Lower leg skin (tissue), 4 donors: ENCODE results near the gene CFAP97D2. TPM values are rescaled to one million over a fixed set of nuclear protein-coding genes. Genes with fewer than 3 reads are reported as not detected.
"Not testable (repeated sequence)": the region's sequence is repeated elsewhere in the genome, so short reads cannot be mapped to it uniquely, and the experiment has no call there.

ENCODE experiments used
- DNase-seq, 2 donors: peaks; one replicate each; pipeline ENCODE4 v3.0.0-alpha.2; 2019; ENCODE audit warnings: low spot score in 2 of 2
- H3K4me3 ChIP-seq: fragments of 200-600 bp; sonication (generic); 2 replicates; pipeline ENCODE4 v1.5.1; 2017; ENCODE audit warnings: mild to moderate bottlenecking, low read depth; ENCODE audit not compliant: poor library complexity, severe bottlenecking
- POLR2A ChIP-seq, 2 donors: fragments of 450-650 bp; IDR thresholded peaks; one replicate each; pipeline ENCODE4 v1.6.1; 2016 to 2017; ENCODE audit warnings: antibody characterized with exemption in 2 of 2, mild to moderate bottlenecking in 1 of 2, moderate library complexity in 1 of 2
- WGBS, 2 donors: methylation state at CpG; one replicate each; pipeline ENCODE4 v1.1.5; 2018; 5-methylcytosine and 5-hydroxymethylcytosine counted together
- intact Hi-C: fragments of 100-400 bp; cut with DNase I; formaldehyde crosslinking; loops from one replicate; pipeline ENCODE4 v1.15.0; 2023; ENCODE audit warnings: low total_unique reads
- total RNA-seq, 4 donors: library from RNA; depleted of rRNA; stranded (reverse); fragments of >200 nt; gene quantifications; one replicate each; pipeline ENCODE4 v1.1.0, GENCODE V29; 2016
- TF ChIP-seq, protein P1 (sequence below), 3 donors: fragments of 450-650 bp; IDR thresholded peaks; one replicate each; pipeline ENCODE4 v1.5.1; 2016; ENCODE audit warnings: antibody characterized with exemption in 3 of 3, mild to moderate bottlenecking in 3 of 3, moderate library complexity in 2 of 3

Gene CFAP97D2
- total RNA-seq, 4 donors from 2014 or later: not detected

DNA sequence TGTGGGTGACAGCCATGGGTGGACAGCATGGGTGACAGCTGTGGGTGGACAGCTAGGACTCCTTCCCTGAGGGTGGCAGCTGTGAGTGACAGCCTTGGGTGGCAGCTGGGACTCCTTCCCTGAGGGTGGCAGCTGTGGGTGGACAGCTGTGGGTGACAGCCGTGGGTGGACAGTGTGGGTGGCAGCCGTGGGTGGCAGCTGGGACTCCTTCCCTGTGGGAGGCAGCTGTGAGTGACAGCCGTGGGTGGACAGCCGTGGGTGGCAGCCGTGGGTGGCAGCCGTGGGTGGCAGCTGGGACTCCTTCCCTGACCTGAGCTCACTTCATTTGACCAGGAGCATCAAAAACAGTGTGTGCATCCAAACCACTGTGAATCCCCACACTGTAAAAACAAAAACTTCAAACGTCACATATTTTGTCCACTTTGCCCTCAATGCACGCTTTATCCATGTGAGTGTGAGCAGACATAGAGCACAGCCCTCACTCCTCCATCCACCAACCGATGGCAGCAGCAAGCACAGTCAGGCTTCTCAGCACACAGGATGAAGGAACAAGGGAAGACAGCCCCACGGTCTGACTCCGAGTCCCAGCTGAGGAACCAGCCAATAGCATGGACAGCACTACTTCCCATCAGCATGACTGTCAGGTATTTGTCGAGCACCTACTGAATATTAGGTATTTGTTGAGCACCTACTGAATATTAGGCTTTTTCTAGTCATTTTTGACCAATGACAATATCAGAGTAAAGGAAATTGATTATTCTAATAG lies 1.6 kb upstream of the CFAP97D2 start:
- H3K4me3 ChIP-seq: no peak overlapping the region
- no peak for DNase-seq
- intact Hi-C loops: no loop called here
- 65 to 74% methylated on average over 12 of the region's 12 CpGs for WGBS, 2 donors
- TF ChIP-seq, protein P1, sequence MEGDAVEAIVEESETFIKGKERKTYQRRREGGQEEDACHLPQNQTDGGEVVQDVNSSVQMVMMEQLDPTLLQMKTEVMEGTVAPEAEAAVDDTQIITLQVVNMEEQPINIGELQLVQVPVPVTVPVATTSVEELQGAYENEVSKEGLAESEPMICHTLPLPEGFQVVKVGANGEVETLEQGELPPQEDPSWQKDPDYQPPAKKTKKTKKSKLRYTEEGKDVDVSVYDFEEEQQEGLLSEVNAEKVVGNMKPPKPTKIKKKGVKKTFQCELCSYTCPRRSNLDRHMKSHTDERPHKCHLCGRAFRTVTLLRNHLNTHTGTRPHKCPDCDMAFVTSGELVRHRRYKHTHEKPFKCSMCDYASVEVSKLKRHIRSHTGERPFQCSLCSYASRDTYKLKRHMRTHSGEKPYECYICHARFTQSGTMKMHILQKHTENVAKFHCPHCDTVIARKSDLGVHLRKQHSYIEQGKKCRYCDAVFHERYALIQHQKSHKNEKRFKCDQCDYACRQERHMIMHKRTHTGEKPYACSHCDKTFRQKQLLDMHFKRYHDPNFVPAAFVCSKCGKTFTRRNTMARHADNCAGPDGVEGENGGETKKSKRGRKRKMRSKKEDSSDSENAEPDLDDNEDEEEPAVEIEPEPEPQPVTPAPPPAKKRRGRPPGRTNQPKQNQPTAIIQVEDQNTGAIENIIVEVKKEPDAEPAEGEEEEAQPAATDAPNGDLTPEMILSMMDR (IDR thresholded peaks at IDR 0.05): no peak
- no peak for TF ChIP-seq POLR2A (IDR thresholded peaks at IDR 0.05)

DNA sequence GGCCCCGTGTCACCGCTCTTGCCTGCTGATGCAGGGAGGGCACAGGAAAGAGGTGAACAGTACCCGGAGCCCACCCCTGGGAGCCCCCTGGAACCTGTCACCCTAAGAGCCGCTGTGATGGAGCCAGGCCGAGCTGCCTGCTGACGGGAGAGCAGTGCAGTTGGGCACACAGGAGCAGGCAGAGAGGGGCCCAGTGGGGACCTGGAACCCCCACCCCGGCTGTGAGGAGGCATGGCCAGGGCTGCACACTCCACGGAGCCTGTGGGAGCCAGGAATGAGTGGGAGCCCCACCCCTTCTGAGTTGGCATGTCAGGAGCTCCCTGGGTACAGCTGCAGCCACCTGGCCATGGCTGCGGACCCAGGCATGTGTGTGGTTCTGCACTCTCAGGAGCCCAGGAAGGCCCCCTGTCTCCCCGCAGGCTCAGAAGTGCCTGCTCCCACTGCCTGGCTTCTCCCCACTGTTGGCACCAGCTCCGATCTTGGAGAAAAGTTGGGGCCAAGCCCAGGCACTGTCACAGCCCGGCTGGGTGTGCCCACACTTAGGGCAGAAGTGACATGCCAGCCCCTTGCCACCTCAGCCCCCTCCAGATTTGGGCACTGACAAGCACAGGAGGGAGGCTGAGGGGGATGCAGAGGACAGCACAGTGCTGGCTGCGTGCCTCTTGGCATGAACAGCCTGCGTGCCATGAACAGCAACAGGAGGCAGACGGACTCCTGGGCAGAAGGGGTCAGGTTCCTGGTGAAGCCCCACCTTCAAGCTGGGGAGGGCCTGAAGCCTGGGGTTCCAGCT lies 6.3 kb downstream of the CFAP97D2 start:
- DNase-seq: no peak
- 83 to 93% methylated on average over 15 of the region's 15 CpGs for WGBS, 2 donors
- intact Hi-C loops: no loop called here
- TF ChIP-seq, protein P1 (IDR thresholded peaks at IDR 0.05): no peak
- no peak for TF ChIP-seq POLR2A (IDR thresholded peaks at IDR 0.05)
- H3K4me3 ChIP-seq: no peak overlapping the region

- intact Hi-C loops: no loop called here
- no peak for TF ChIP-seq POLR2A (IDR thresholded peaks at IDR 0.05)
- TF ChIP-seq, protein P1 (IDR thresholded peaks at IDR 0.05): no peak
- H3K4me3 ChIP-seq: no peak overlapping the region
- WGBS, 2 donors: 82 to 89% methylated on average over 5 of the region's 5 CpGs
- no peak for DNase-seq
Observed at GRCh38 chr13:114194853-114195252, 15.8 kb downstream of the CFAP97D2 start.

DNA sequence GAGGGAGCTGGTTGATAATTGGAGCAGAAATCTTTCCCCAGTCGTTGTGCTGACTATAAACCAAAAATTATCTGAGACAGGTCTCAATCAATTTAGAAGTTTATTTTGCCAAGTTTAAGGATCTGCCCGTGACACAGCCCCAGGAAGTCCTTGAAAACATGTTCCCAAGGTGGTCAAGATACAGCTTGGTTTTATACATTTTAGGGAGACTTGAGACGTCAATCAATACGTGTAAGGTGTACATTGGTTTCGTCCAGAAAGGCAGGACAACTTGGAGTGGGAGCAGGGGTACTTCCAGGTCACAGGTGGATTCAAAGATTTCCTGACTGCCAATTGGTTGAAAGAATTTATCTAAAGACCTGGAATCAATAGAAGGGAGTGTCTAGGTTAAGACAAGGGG lies 17.6 kb downstream of the CFAP97D2 start:
- 77 to 81% methylated on average over 5 of the region's 5 CpGs for WGBS, 2 donors
- intact Hi-C loops: no loop called here
- DNase-seq: no peak
- H3K4me3 ChIP-seq: no peak overlapping the region
- TF ChIP-seq POLR2A (IDR thresholded peaks at IDR 0.05): no peak
- TF ChIP-seq, protein P1 (IDR thresholded peaks at IDR 0.05): no peak

GRCh38 chr13:114198556-114198955 lies 19.5 kb downstream of the CFAP97D2 start:
- 83 to 96% methylated on average over 9 to 15 of the region's 47 CpGs for WGBS, 2 donors
- H3K4me3 ChIP-seq: no peak overlapping the region
- DNase-seq: no peak
- TF ChIP-seq, protein P1 (IDR thresholded peaks at IDR 0.05): no peak
- no peak for TF ChIP-seq POLR2A (IDR thresholded peaks at IDR 0.05)
- intact Hi-C loops: no loop called here

DNA sequence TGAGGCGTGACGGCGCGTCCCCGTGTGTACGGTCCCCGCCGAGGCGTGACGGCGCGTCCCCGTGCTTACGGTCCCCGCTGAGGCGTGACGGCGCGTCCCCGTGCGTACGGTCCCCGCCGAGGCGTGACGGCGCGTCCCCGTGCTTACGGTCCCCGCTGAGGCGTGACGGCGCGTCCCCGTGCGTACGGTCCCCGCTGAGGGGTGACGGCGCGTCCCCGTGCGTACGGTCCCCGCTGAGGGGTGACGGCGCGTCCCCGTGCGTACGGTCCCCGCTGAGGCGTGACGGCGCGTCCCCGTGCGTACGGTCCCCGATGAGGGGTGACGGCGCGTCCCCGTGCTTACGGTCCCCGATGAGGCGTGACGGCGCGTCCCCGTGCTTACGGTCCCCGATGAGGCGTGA lies 20.5 kb downstream of the CFAP97D2 start:
- H3K4me3 ChIP-seq, intact Hi-C loops, DNase-seq: not testable (repeated sequence)
- WGBS, 2 donors: 57 to 77% methylated on average over 26 to 37 of the region's 75 CpGs
